WTC11 (cell line): ENCODE measurements around the gene ICAM1.

ENCODE experiments used
- ATF2 ChIP-seq: sonication (generic); formaldehyde crosslinking; IDR thresholded peaks from 2 replicates; pipeline ENCODE4 v1.8.1; 2022; ENCODE audit warnings: low read depth, missing genetic modification reagents, borderline replicate concordance
- CTCF ChIP-seq: fragments of 200-600 bp; IDR thresholded peaks from 2 replicates; pipeline ENCODE4 v1.8.0; 2022; ENCODE audit warnings: antibody characterized with exemption
- E2F1 ChIP-seq: sonication (generic); formaldehyde crosslinking; IDR thresholded peaks from 2 replicates; pipeline ENCODE4 v1.8.0; 2022; ENCODE audit warnings: mild to moderate bottlenecking, missing genetic modification reagents
- ZNF512 ChIP-seq: sonication (generic); formaldehyde crosslinking; IDR thresholded peaks from 2 replicates; pipeline ENCODE4 v1.8.1; 2022; ENCODE audit warnings: missing genetic modification reagents, borderline replicate concordance
- ZNF532 ChIP-seq: fragments of 250-450 bp; sonication (Bioruptor Pico); IDR thresholded peaks from 2 replicates; pipeline ENCODE4 v1.9.0; 2021; ENCODE audit warnings: mild to moderate bottlenecking, borderline replicate concordance
- ZSCAN18 ChIP-seq: fragments of 250-450 bp; sonication (Bioruptor Pico); IDR thresholded peaks from 2 replicates; pipeline ENCODE4 v2.1.2; 2022; ENCODE audit warnings: mild to moderate bottlenecking, moderate library complexity

GRCh38 chr19:10228393-10228792 lies 42.5 kb upstream of the ICAM1 start:
- no peak for TF ChIP-seq ATF2 (CRISPR knock-in tag)
- TF ChIP-seq E2F1 (CRISPR knock-in tag), result no peak
- no peak for TF ChIP-seq CTCF
- no peak for TF ChIP-seq ZNF532
- TF ChIP-seq ZNF512 (CRISPR knock-in tag), result no peak
- TF ChIP-seq ZSCAN18 (CRISPR knock-in tag), result no peak
